B cell (primary cell): ENCODE results near the gene MYCL. TPM values are rescaled to one million over a fixed set of nuclear protein-coding genes. Genes with fewer than 3 reads are reported as not detected.

Source experiments
- ATAC-seq: fragments of 200-7000 bp; cut with Tn5 transposase; one replicate; pipeline ENCODE4 v1.10.0; 2021; ENCODE audit warnings: low read depth, mild to moderate bottlenecking, moderate number of reproducible peaks, moderate library complexity
- CTCF ChIA-PET: fragments of 350-600 bp; sonication (Branson Sonifier 250); formaldehyde crosslinking; loops from one replicate; lab custom pipeline; 2021; ENCODE audit warnings: antibody characterized with exemption, inconsistent platforms; lab: Charles Lee
- POLR2A ChIA-PET: fragments of 350-600 bp; sonication (Branson Sonifier 250); formaldehyde crosslinking; loops from one replicate; lab custom pipeline; 2021; ENCODE audit warnings: antibody characterized with exemption; lab: Charles Lee
- DNase-seq: peaks from one replicate; pipeline ENCODE4 v3.0.0; 2013
- H2AFZ ChIP-seq: 2 replicates; pipeline ENCODE4 v1.6.1; 2012; ENCODE audit warnings: mild to moderate bottlenecking, low read depth, low read length; ENCODE audit not compliant: insufficient read depth, poor library complexity, severe bottlenecking
- H3K27ac ChIP-seq, 2 donors: 1 replicate in 1 of 2; 2 replicates in 1 of 2; pipeline ENCODE4 v1.5.1; 2012 to 2013; ENCODE audit warnings: low read length in 2 of 2, mild to moderate bottlenecking in 2 of 2, moderate library complexity in 1 of 2
- H3K27me3 ChIP-seq, 4 experiments: fragments of 200-600 bp in 1 of 4; sonication (generic) in 1 of 4; replicated peaks in 1 of 4; 1 replicate in 2 of 4; 2 replicates in 2 of 4; pipeline versions ENCODE4 v1.6.1 to v1.7.0; 2013 to 2016; ENCODE audit warnings: low read length in 3 of 4, mild to moderate bottlenecking in 2 of 4, mixed read lengths in 1 of 4, moderate library complexity in 1 of 4; ENCODE audit not compliant: insufficient read depth in 4 of 4, control insufficient read depth in 3 of 4; ENCODE audit errors: control extremely low read depth in 1 of 4
- H3K36me3 ChIP-seq, 2 experiments: replicated peaks in 1 of 2; 1 replicate in 1 of 2; 2 replicates in 1 of 2; pipeline versions ENCODE4 v1.6.1 to v1.7.1; 2013; ENCODE audit warnings: low read length in 1 of 2; ENCODE audit not compliant: insufficient read depth in 2 of 2, control insufficient read depth in 1 of 2; ENCODE audit errors: control extremely low read depth in 1 of 2, extremely low read depth in 1 of 2
- H3K4me1 ChIP-seq, 2 donors: fragments of 200-600 bp in 1 of 2; sonication (generic) in 1 of 2; 1 replicate in 1 of 2; 2 replicates in 1 of 2; pipeline versions ENCODE4 v1.5.1 to v1.6.1; 2013 to 2017; ENCODE audit warnings: low read length in 2 of 2; ENCODE audit not compliant: control insufficient read depth in 2 of 2, insufficient read depth in 2 of 2
- H3K4me2 ChIP-seq: replicated peaks from 2 replicates; pipeline ENCODE3; 2012; ENCODE audit warnings: mild to moderate bottlenecking, low read depth, low read length; ENCODE audit not compliant: poor library complexity, severe bottlenecking
- H3K4me3 ChIP-seq, 5 experiments: fragments of 200-600 bp in 1 of 5; sonication (generic) in 1 of 5; 1 replicate in 3 of 5; 2 replicates in 2 of 5; pipeline versions ENCODE4 v1.5.1 to v1.7.0; 2011 to 2016; ENCODE audit warnings: low read length in 4 of 5, mild to moderate bottlenecking in 4 of 5, low read depth in 2 of 5, control low read depth in 1 of 5, moderate library complexity in 1 of 5; ENCODE audit not compliant: insufficient read depth in 1 of 5; ENCODE audit errors: control extremely low read depth in 1 of 5, extremely low read depth in 1 of 5
- H3K79me2 ChIP-seq: fragments of 200-600 bp; sonication (generic); one replicate; pipeline ENCODE4 v1.6.0; 2016; ENCODE audit warnings: low read length; ENCODE audit not compliant: control insufficient read depth, insufficient read depth
- H3K9ac ChIP-seq: fragments of 200-600 bp; sonication (generic); 2 replicates; pipeline ENCODE4 v1.6.1; 2017; ENCODE audit warnings: mild to moderate bottlenecking, low read length, moderate library complexity
- H3K9me3 ChIP-seq, 3 donors: one replicate each; pipeline versions ENCODE4 v1.6.1 to v1.7.1; 2013; ENCODE audit warnings: low read length in 2 of 3; ENCODE audit not compliant: control insufficient read depth in 2 of 3, insufficient read depth in 1 of 3; ENCODE audit errors: control extremely low read depth in 1 of 3
- H4K20me1 ChIP-seq: 2 replicates; pipeline ENCODE4 v1.6.0; 2012; ENCODE audit warnings: mild to moderate bottlenecking, low read length; ENCODE audit not compliant: insufficient read depth, control insufficient read depth, poor library complexity, severe bottlenecking
- H3K27ac Mint-ChIP-seq: one replicate; pipeline ENCODE4 v1.8.0; 2021; ENCODE audit warnings: mixed read lengths
- H3K27me3 Mint-ChIP-seq: one replicate; pipeline ENCODE4 v1.8.0; 2021; ENCODE audit warnings: mixed read lengths
- H3K4me1 Mint-ChIP-seq: one replicate; pipeline ENCODE4 v1.8.0; 2021; ENCODE audit warnings: mixed read lengths
- H3K4me3 Mint-ChIP-seq: one replicate; pipeline ENCODE4 v1.8.0; 2021; ENCODE audit warnings: mixed read lengths
- H3K9me3 Mint-ChIP-seq: one replicate; pipeline ENCODE4 v1.8.0; 2022; ENCODE audit warnings: mixed read lengths; ENCODE audit not compliant: insufficient read depth
- CTCF ChIP-seq: fragments of 200-600 bp; IDR thresholded peaks from one replicate; pipeline ENCODE4 v1.8.0; 2022; ENCODE audit warnings: antibody characterized with exemption, mild to moderate bottlenecking
- EZH2 ChIP-seq: IDR thresholded peaks from 2 replicates; pipeline ENCODE4 v1.6.1; 2012; ENCODE audit warnings: borderline replicate concordance, low read depth, mild to moderate bottlenecking, moderate library complexity, low read length; ENCODE audit not compliant: insufficient read depth, poor library complexity, severe bottlenecking
- WGBS: methylation state at CpG from one replicate; pipeline ENCODE4 v1.1.5; 2013; ENCODE audit warnings: missing lambda C conversion rate; ENCODE audit not compliant: insufficient coverage; 5-methylcytosine and 5-hydroxymethylcytosine counted together
- intact Hi-C: fragments of 100-400 bp; cut with micrococcal nuclease; formaldehyde crosslinking; loops from one replicate; pipeline ENCODE4 v1.10.0; 2022
- polyA plus RNA-seq: library from polyadenylated mRNA; depleted of rRNA; stranded (reverse); fragments of >200 nt; gene quantifications from 2 replicates; pipeline ENCODE4 v1.2.3, GENCODE V29; 2012
- total RNA-seq, 2 donors: library from RNA; stranded (reverse); fragments of 120-200 nt in 1 of 2; gene quantifications; 1 replicate in 1 of 2; 2 replicates in 1 of 2; pipeline versions ENCODE4 v1.2.3 to v1.2.4, GENCODE V29; 2013 to 2022

The MYCL gene
- total and polyA plus RNA-seq, 2 donors (not counting 1 experiment from before 2014, with no cell fraction given): 0.03 to 0.62 TPM

- Mint-ChIP-seq H3K27me3 (peaks cover 43% of the 10 kb centered on the region), H3K4me1 (peaks cover 2% of the 10 kb centered on the region), H3K4me3 (no peak overlapping the region), H3K9me3 (no peaks in the 10 kb centered on the region), H3K27ac (no peak overlapping the region)
- intact Hi-C loops: no loop called here
- Histone ChIP-seq H3K4me1 (no peaks in the 10 kb centered on the region), H2AFZ (peak overlapping the region; percentile 40), H3K79me2 (no peaks in the 10 kb centered on the region), H3K27me3 (peaks cover 0 to 18% (median 7%) of the 10 kb centered on the region in 4 experiments), H3K9ac (no peak overlapping the region), H3K4me3 (no peak overlapping the region), H3K4me2 (peak overlapping the region; percentile 21), H3K27ac (no peak overlapping the region), H3K9me3 (no peaks in the 10 kb centered on the region), H4K20me1 (no peaks in the 10 kb centered on the region), H3K36me3 (no peaks in the 10 kb centered on the region)
- TF ChIP-seq CTCF (no peak), EZH2 (no peak)
- ChIA-PET POLR2A (no interaction called here), CTCF (interaction anchor here (1.0 kb wide), 2 partner anchors 9 to 27 kb away, joined by 4 read pairs; no protein-coding TSS in a partner anchor)
- ATAC-seq: no peak
- DNase-seq: no peak
- WGBS: 26% methylated on average over 4 of the region's 6 CpGs
These were observed 8.8 kb downstream of the MYCL start for GRCh38 chr1:39892601-39893595.

GRCh38 chr1:39890880-39891279 is 10.8 kb downstream of the MYCL start:
- ChIA-PET CTCF (no interaction called here), POLR2A (no interaction called here)
- no peaks in the 10 kb centered on the region for H4K20me1 ChIP-seq
- H3K9me3 Mint-ChIP-seq: no peaks in the 10 kb centered on the region
- no peak overlapping the region for H3K4me2 ChIP-seq
- peaks cover 32% of the 10 kb centered on the region for H3K27me3 Mint-ChIP-seq
- H3K9me3 ChIP-seq: no peaks in the 10 kb centered on the region
- no peak overlapping the region for H3K27ac ChIP-seq
- H3K27ac Mint-ChIP-seq: no peak overlapping the region
- no peaks in the 10 kb centered on the region for H3K4me1 ChIP-seq
- intact Hi-C loops: no loop called here
- H3K4me3 Mint-ChIP-seq: no peak overlapping the region
- TF ChIP-seq EZH2 (no peak), CTCF (no peak)
- ATAC-seq: no peak
- WGBS: no CpG with 5 or more reads among the region's 1 CpG
- H2AFZ ChIP-seq: no peak overlapping the region
- peaks cover 0 to 12% (median 4%) of the 10 kb centered on the region in 4 experiments for H3K27me3 ChIP-seq
- DNase-seq: no peak
- no peak overlapping the region for H3K4me3 ChIP-seq
- H3K79me2 ChIP-seq: no peaks in the 10 kb centered on the region
- peaks cover 2% of the 10 kb centered on the region for H3K4me1 Mint-ChIP-seq
- no peaks in the 10 kb centered on the region for H3K36me3 ChIP-seq
- H3K9ac ChIP-seq: no peak overlapping the region
